HG03103 (cell line): ENCODE measurements around the gene PHF3.
A peak's percentile ranks its signal among the peaks of the same experiment; 100 is the strongest.

Experiments used
- ATAC-seq: cut with Tn5 transposase; IDR thresholded peaks from one replicate; pipeline ENCODE4 v1.9.1; 2021; ENCODE audit warnings: low read depth; ENCODE audit not compliant: unreplicated experiment

Gene PHF3

GRCh38 chr6:63635588-63636517 is at the start of gene PHF3:
Gene PHF3, plus strand, starts transcription at chr6:63635802. Its CDS starts 10,750 bp downstream, at chr6:63646552.
- ATAC-seq = peak; percentile 82

- no peak for ATAC-seq
These were observed 45.6 kb upstream of the PHF3 start for GRCh38 chr6:63589952-63590411.

- ATAC-seq = no peak
These were observed 42.7 kb upstream of the PHF3 start for GRCh38 chr6:63592886-63593285.

- ATAC-seq = no peak
These were observed 38.2 kb upstream of the PHF3 start for GRCh38 chr6:63597141-63598048.

- peak; percentile 100 for ATAC-seq
These were observed 37.3 kb upstream of the PHF3 start for GRCh38 chr6:63598049-63599036.

GRCh38 chr6:63599243-63599642 is 36.4 kb upstream of the PHF3 start:
- no peak for ATAC-seq

GRCh38 chr6:63600136-63600535 is 35.5 kb upstream of the PHF3 start:
- ATAC-seq = no peak

- ATAC-seq = no peak
These were observed 26.4 kb upstream of the PHF3 start for GRCh38 chr6:63609231-63609630.

GRCh38 chr6:63610944-63611343 is 24.7 kb upstream of the PHF3 start:
- no peak for ATAC-seq

GRCh38 chr6:63611560-63611959 is 24.0 kb upstream of the PHF3 start:
- no peak for ATAC-seq

- ATAC-seq = no peak
These were observed 20.0 kb upstream of the PHF3 start for GRCh38 chr6:63615590-63615989.

GRCh38 chr6:63624091-63624490 is 11.5 kb upstream of the PHF3 start:
- no peak for ATAC-seq

- ATAC-seq = no peak
These were observed 5.1 kb upstream of the PHF3 start for GRCh38 chr6:63630466-63630865.

GRCh38 chr6:63634630-63635029 is 972 bp upstream of the PHF3 start:
- no peak for ATAC-seq

GRCh38 chr6:63635215-63635587 is 401 bp upstream of the PHF3 start:
- peak; percentile 20 for ATAC-seq

- peak; percentile 7 for ATAC-seq
These were observed 968 bp downstream of the PHF3 start for GRCh38 chr6:63636518-63637021.

GRCh38 chr6:63637865-63638445 is 2.4 kb downstream of the PHF3 start:
- ATAC-seq = no peak

GRCh38 chr6:63640062-63640461 is 4.5 kb downstream of the PHF3 start:
- no peak for ATAC-seq

GRCh38 chr6:63643862-63644261 is 8.3 kb downstream of the PHF3 start:
- ATAC-seq = no peak
